ENCODE data around the gene MPPED1.

- TF ChIP-seq HMG20B (CRISPR knock-in tag; conservative IDR thresholded peaks at IDR 0.05) (no peak), POLR2A (IDR thresholded peaks at IDR 0.05; ENCODE audit: insufficient read depth in 1 of 2, low read depth in 2 of 2, low read length in 2 of 2) (no peak), SUZ12 (IDR thresholded peaks at IDR 0.05; ENCODE audit: low read depth, low read length) (no peak)
These were observed 66.2 kb downstream of the MPPED1 start for GRCh38 chr22:43477966-43478365.
